Loucy (cell line): ENCODE results near the gene TMEM132D.

Experiments
- CTCF ChIP-seq: fragments of 200-600 bp; sonication (generic); conservative IDR thresholded peaks from 2 replicates; pipeline ENCODE4 v1.5.1; 2014; ENCODE audit warnings: mild to moderate bottlenecking, antibody characterized with exemption, low read length
- EZH2phosphoT487 ChIP-seq: fragments of 200-600 bp; IDR thresholded peaks from 2 replicates; pipeline ENCODE4 v1.6.1; 2018; ENCODE audit warnings: antibody characterized with exemption, mild to moderate bottlenecking, moderate library complexity, borderline replicate concordance

GRCh38 chr12:129556082-129556481, 347.7 kb downstream of the TMEM132D start:
- TF ChIP-seq CTCF: no peak
- TF ChIP-seq EZH2phosphoT487: no peak
